WTC11 (cell line): Measurements from ENCODE around the gene TDRKH. TPM values are rescaled to one million over a fixed set of nuclear protein-coding genes. Genes with fewer than 3 reads are reported as not detected.

Experiments used
- ATAC-seq: fragments of 200-7000 bp; cut with Tn5 transposase; 2 replicates; pipeline ENCODE4 v1.10.0; 2021; ENCODE audit warnings: mild to moderate bottlenecking, moderate library complexity
- CTCF ChIA-PET: fragments of 300-600 bp; sonication (Branson Sonifier 250); formaldehyde crosslinking; loops from one replicate; lab custom pipeline; 2021; ENCODE audit warnings: antibody characterized with exemption; lab: Charles Lee
- POLR2A ChIA-PET: fragments of 350-600 bp; sonication (Branson Sonifier 250); formaldehyde crosslinking; loops from one replicate; lab custom pipeline; 2021; ENCODE audit warnings: antibody characterized with exemption; lab: Charles Lee
- DNase-seq: peaks from one replicate; pipeline ENCODE4 v3.0.0; 2021; ENCODE audit warnings: low spot score
- H3K27ac Mint-ChIP-seq: 2 replicates; pipeline ENCODE4 v1.8.0; 2021; ENCODE audit warnings: mixed read lengths
- H3K27me3 Mint-ChIP-seq: 2 replicates; pipeline ENCODE4 v1.8.0; 2021; ENCODE audit warnings: low read depth, mild to moderate bottlenecking, moderate library complexity, mixed read lengths
- H3K36me3 Mint-ChIP-seq: 2 replicates; pipeline ENCODE4 v1.8.0; 2021; ENCODE audit warnings: mixed read lengths
- H3K4me1 Mint-ChIP-seq: 2 replicates; pipeline ENCODE4 v1.8.0; 2022; ENCODE audit warnings: mixed read lengths
- H3K4me3 Mint-ChIP-seq: 2 replicates; pipeline ENCODE4 v1.8.0; 2021; ENCODE audit warnings: mild to moderate bottlenecking, moderate library complexity, mixed read lengths
- H3K9me3 Mint-ChIP-seq: 2 replicates; pipeline ENCODE4 v1.8.0; 2021; ENCODE audit warnings: mixed read lengths
- CBFB ChIP-seq: sonication (generic); formaldehyde crosslinking; IDR thresholded peaks from 2 replicates; pipeline ENCODE4 v1.8.1; 2022; ENCODE audit warnings: mild to moderate bottlenecking, low read depth, missing genetic modification reagents
- GTF2I ChIP-seq: fragments of 250-450 bp; sonication (Bioruptor Pico); conservative IDR thresholded peaks from 2 replicates; pipeline ENCODE4 v1.4.0; 2021; ENCODE audit warnings: mild to moderate bottlenecking
- HMGA2 ChIP-seq: fragments of 250-450 bp; sonication (Bioruptor Pico); IDR thresholded peaks from 2 replicates; pipeline ENCODE4 v1.4.0; 2021; ENCODE audit warnings: mild to moderate bottlenecking, moderate library complexity
- NFATC4 ChIP-seq: fragments of 250-450 bp; sonication (Bioruptor Pico); IDR thresholded peaks from 2 replicates; pipeline ENCODE4 v1.9.0; 2021; ENCODE audit warnings: mild to moderate bottlenecking
- SOX15 ChIP-seq: fragments of 250-450 bp; sonication (Bioruptor Pico); IDR thresholded peaks from 2 replicates; pipeline ENCODE4 v1.9.0; 2021; ENCODE audit warnings: mild to moderate bottlenecking
- ZBTB21 ChIP-seq: sonication (generic); formaldehyde crosslinking; IDR thresholded peaks from 2 replicates; pipeline ENCODE4 v1.8.1; 2023; ENCODE audit warnings: mild to moderate bottlenecking, missing genetic modification reagents, borderline replicate concordance
- ZNF121 ChIP-seq: sonication (generic); formaldehyde crosslinking; IDR thresholded peaks from 2 replicates; pipeline ENCODE4 v1.8.0; 2023; ENCODE audit warnings: missing genetic modification reagents
- ZNF219 ChIP-seq: sonication (generic); formaldehyde crosslinking; IDR thresholded peaks from 2 replicates; pipeline ENCODE4 v1.8.0; 2023; ENCODE audit warnings: missing genetic modification reagents, mild to moderate bottlenecking, borderline replicate concordance
- ZNF232 ChIP-seq: sonication (generic); formaldehyde crosslinking; IDR thresholded peaks from 2 replicates; pipeline ENCODE4 v1.8.0; 2022; ENCODE audit warnings: mild to moderate bottlenecking, missing genetic modification reagents
- ZNF263 ChIP-seq: sonication (generic); formaldehyde crosslinking; IDR thresholded peaks from 2 replicates; pipeline ENCODE4 v1.8.1; 2022; ENCODE audit warnings: low read depth, mild to moderate bottlenecking, moderate library complexity, missing genetic modification reagents
- ZNF416 ChIP-seq: fragments of 250-450 bp; sonication (Bioruptor Pico); IDR thresholded peaks from 2 replicates; pipeline ENCODE4 v1.9.0; 2021; ENCODE audit warnings: mild to moderate bottlenecking, inconsistent platforms
- total RNA-seq: library from RNA; stranded (reverse); gene quantifications from 3 replicates; pipeline ENCODE4 v1.2.3, GENCODE V29; 2021
- TF ChIP-seq, protein P1 (sequence below): sonication (generic); formaldehyde crosslinking; IDR thresholded peaks from 2 replicates; pipeline ENCODE4 v1.8.1; 2022; ENCODE audit warnings: low read depth, mild to moderate bottlenecking, moderate library complexity, missing genetic modification reagents, borderline replicate concordance
- TF ChIP-seq, protein P2 (sequence below): sonication (generic); formaldehyde crosslinking; IDR thresholded peaks from 2 replicates; pipeline ENCODE4 v1.8.1; 2022; ENCODE audit warnings: low read depth, missing genetic modification reagents, borderline replicate concordance
- TF ChIP-seq, protein P3 (sequence below): sonication (generic); formaldehyde crosslinking; IDR thresholded peaks from 2 replicates; pipeline ENCODE4 v1.8.1; 2022; ENCODE audit warnings: missing genetic modification reagents, borderline replicate concordance
- TF ChIP-seq, protein P4 (sequence below): sonication (generic); formaldehyde crosslinking; IDR thresholded peaks from 2 replicates; pipeline ENCODE4 v1.8.1; 2023; ENCODE audit warnings: mild to moderate bottlenecking, missing genetic modification reagents
- TF ChIP-seq, protein P5 (sequence below): sonication (generic); formaldehyde crosslinking; IDR thresholded peaks from 2 replicates; pipeline ENCODE4 v1.8.1; 2023; ENCODE audit warnings: mild to moderate bottlenecking, moderate library complexity, missing genetic modification reagents
- TF ChIP-seq, protein P6 (sequence below): sonication (generic); formaldehyde crosslinking; IDR thresholded peaks from 2 replicates; pipeline ENCODE4 v1.8.1; 2023; ENCODE audit warnings: mild to moderate bottlenecking, missing genetic modification reagents, moderate library complexity

Gene TDRKH
- total RNA-seq, 1 experiment from 2014 or later, result 21.8 TPM

DNA sequence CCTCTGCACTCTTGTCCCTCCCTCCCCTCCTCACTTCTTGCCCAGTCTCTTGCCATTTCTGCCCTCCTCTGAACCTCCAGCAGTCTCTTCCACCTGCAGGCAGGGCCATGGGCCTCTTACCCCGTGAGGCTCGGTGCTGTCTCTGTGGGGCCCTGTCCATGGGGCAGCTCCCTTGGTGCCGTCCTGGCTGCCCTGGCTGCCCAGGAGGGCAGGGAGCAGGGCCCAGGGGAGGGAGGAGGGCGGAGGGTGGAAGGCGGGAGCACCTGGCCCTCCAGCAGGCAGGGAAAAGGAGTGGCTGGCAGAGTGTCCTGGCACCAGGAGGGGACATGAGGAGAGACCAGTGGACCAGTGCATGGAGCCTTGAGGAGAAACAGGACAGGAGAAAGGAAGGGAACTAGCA lies 41.3 kb upstream of the TDRKH start, which contains the start of gene RORC:
Gene RORC (minus strand): TSS at position 198 of the 400 bp plus-strand sequence. CDS start 38 bp downstream, at position 160.
- Mint-ChIP-seq H3K36me3 (no peaks in the 10 kb centered on the region), H3K27ac (no peak within 1 kb of the TSS; the same call in 1 of the 2 replicates), H3K4me1 (peaks cover 38% of the 10 kb centered on the region), H3K4me3 (no peak within 1 kb of the TSS), H3K27me3 (peaks cover 8% of the 10 kb centered on the region), H3K9me3 (no peaks in the 10 kb centered on the region)
- POLR2A ChIA-PET, result no interaction called here
- CTCF ChIA-PET, result interaction anchor here (2.0 kb wide), 1 partner anchor 8 kb away, joined by 17 read pairs; the partner anchor contains the start of gene C2CD4D
- DNase-seq (no peak), ATAC-seq (no peak)
- TF ChIP-seq CBFB (no peak), GTF2I (no peak), ZNF416 (CRISPR knock-in tag) (no peak), ZNF263 (CRISPR knock-in tag) (0 out of 2 replicates have a peak, but pooled peaks have one; percentile 23)
- TF ChIP-seq, protein P1, sequence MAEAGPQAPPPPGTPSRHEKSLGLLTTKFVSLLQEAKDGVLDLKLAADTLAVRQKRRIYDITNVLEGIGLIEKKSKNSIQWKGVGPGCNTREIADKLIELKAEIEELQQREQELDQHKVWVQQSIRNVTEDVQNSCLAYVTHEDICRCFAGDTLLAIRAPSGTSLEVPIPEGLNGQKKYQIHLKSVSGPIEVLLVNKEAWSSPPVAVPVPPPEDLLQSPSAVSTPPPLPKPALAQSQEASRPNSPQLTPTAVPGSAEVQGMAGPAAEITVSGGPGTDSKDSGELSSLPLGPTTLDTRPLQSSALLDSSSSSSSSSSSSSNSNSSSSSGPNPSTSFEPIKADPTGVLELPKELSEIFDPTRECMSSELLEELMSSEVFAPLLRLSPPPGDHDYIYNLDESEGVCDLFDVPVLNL (CRISPR knock-in tag), result no peak
- TF ChIP-seq, protein P2, sequence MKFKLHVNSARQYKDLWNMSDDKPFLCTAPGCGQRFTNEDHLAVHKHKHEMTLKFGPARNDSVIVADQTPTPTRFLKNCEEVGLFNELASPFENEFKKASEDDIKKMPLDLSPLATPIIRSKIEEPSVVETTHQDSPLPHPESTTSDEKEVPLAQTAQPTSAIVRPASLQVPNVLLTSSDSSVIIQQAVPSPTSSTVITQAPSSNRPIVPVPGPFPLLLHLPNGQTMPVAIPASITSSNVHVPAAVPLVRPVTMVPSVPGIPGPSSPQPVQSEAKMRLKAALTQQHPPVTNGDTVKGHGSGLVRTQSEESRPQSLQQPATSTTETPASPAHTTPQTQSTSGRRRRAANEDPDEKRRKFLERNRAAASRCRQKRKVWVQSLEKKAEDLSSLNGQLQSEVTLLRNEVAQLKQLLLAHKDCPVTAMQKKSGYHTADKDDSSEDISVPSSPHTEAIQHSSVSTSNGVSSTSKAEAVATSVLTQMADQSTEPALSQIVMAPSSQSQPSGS (CRISPR knock-in tag), result no peak

DNA sequence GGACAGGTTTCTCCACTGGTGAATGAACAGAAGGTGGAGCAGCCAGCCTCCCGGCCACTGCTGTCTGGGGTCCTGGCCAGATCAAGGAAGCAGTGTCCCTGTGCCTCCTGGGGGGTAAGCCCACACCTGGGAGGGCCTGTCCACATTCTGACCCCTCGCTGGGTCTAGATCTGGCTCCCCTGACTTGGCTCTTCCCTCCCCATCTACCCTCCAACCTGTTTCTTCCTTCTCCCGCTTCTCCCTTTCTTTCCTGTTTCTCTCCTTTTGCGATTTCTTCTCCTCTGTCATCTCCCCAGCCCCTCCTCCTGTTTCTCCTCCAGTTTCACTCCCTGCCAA lies 40.9 kb upstream of the TDRKH start:
- peaks cover 38% of the 10 kb centered on the region for H3K4me1 Mint-ChIP-seq
- no peak for TF ChIP-seq ZBTB21 (CRISPR knock-in tag)
- H3K4me3 Mint-ChIP-seq, result no peak overlapping the region
- no peaks in the 10 kb centered on the region for H3K36me3 Mint-ChIP-seq
- H3K27ac Mint-ChIP-seq, result no peak overlapping the region
- no peak for ATAC-seq
- ChIA-PET POLR2A (no interaction called here), CTCF (interaction anchor here (0.6 to 2.0 kb wide), 8 partner anchors 9 to 190 kb away, joined by 3 to 17 read pairs (median 5); partner anchors contain the start of genes C2CD4D and TDRKH)
- H3K9me3 Mint-ChIP-seq, result no peaks in the 10 kb centered on the region
- DNase-seq, result no peak
- peaks cover 4% of the 10 kb centered on the region for H3K27me3 Mint-ChIP-seq

DNA sequence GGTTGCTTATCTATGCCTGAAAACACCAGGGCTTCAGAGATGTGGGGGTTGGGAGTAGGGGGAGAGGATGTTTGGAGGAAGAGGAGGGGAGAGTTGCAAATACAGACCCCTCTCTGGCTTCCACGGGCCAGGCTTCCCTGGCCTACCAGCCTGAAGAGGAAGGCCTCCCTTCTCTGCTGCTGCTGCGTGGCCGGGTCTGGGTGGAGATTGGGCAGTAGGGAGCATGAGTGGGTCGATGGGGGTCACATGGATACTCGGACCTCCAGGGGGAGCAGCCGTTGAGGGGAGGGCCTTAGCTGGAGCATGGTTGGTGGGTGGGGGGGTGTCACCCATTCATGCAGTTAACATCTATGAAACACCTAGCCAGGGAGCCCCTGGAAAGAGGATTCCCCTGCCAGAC lies 39.8 kb upstream of the TDRKH start:
- H3K27me3 Mint-ChIP-seq, result peaks cover 6% of the 10 kb centered on the region; the same call in 1 of the 2 replicates
- H3K4me1 Mint-ChIP-seq, result peaks cover 47% of the 10 kb centered on the region
- TF ChIP-seq, protein P3, sequence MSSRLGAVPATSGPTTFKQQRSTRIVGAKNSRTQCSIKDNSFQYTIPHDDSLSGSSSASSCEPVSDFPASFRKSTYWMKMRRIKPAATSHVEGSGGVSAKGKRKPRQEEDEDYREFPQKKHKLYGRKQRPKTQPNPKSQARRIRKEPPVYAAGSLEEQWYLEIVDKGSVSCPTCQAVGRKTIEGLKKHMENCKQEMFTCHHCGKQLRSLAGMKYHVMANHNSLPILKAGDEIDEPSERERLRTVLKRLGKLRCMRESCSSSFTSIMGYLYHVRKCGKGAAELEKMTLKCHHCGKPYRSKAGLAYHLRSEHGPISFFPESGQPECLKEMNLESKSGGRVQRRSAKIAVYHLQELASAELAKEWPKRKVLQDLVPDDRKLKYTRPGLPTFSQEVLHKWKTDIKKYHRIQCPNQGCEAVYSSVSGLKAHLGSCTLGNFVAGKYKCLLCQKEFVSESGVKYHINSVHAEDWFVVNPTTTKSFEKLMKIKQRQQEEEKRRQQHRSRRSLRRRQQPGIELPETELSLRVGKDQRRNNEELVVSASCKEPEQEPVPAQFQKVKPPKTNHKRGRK (CRISPR knock-in tag), result no peak
- TF ChIP-seq, protein P4, sequence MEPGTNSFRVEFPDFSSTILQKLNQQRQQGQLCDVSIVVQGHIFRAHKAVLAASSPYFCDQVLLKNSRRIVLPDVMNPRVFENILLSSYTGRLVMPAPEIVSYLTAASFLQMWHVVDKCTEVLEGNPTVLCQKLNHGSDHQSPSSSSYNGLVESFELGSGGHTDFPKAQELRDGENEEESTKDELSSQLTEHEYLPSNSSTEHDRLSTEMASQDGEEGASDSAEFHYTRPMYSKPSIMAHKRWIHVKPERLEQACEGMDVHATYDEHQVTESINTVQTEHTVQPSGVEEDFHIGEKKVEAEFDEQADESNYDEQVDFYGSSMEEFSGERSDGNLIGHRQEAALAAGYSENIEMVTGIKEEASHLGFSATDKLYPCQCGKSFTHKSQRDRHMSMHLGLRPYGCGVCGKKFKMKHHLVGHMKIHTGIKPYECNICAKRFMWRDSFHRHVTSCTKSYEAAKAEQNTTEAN (CRISPR knock-in tag), result no peak
- CTCF ChIA-PET, result interaction anchor here (0.5 to 2.0 kb wide), 11 partner anchors 9 to 139 kb away, joined by 3 to 17 read pairs (median 5); partner anchors contain the start of genes C2CD4D, CELF3, MRPL9 and TDRKH
- no peak for DNase-seq
- H3K27ac Mint-ChIP-seq, result no peak overlapping the region
- no peaks in the 10 kb centered on the region for H3K36me3 Mint-ChIP-seq
- H3K4me3 Mint-ChIP-seq, result no peak overlapping the region
- H3K9me3 Mint-ChIP-seq, result no peaks in the 10 kb centered on the region
- POLR2A ChIA-PET, result interaction anchor here (0.5 kb wide), 1 partner anchor 31 kb away, joined by 3 read pairs; no protein-coding TSS in a partner anchor
- ATAC-seq, result no peak

DNA sequence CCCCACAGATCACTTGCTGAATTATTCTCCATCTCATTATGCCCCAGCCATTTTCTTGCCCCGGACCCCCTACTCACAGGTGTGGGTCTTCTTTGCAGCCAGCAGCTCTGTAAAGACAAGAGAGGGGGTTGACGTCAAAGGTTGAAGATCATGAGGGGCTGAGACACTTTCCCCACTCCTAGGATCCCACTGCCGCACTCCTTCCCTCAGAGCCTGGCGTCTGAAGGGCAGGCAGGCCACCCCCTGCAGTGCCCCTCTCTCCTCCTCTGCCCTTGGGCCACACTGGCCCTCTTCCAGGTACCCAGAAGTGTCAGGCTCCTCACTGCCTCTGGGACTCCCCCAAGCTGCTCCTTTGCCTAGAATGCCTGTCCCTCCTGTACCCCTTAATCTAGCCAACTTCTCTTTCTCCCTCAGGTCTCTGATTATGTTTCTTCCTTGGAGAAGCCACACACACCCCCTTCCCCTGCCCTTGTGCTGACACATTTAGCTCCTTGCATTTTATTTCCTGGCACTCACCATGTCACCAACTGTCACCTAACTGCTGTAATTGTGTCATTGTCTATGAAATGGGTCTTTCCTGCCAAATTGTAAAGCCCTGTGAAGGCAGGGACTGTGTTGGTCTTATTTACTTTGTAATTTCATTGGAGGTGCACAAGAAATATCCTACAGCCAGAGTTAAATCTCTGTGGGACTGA lies 39.2 kb upstream of the TDRKH start:
- ATAC-seq, result no peak
- H3K27ac Mint-ChIP-seq, result peak overlapping the region; percentile 64
- ChIA-PET CTCF (interaction anchor here (0.8 to 2.0 kb wide), 4 partner anchors 10 to 113 kb away, joined by 3 to 17 read pairs (median 6); partner anchors contain the start of genes C2CD4D, CELF3 and TDRKH), POLR2A (no interaction called here)
- peak overlapping the region; percentile 47 for H3K4me3 Mint-ChIP-seq
- no peaks in the 10 kb centered on the region for H3K9me3 Mint-ChIP-seq
- no peaks in the 10 kb centered on the region for H3K36me3 Mint-ChIP-seq
- DNase-seq, result no peak
- peaks cover 47% of the 10 kb centered on the region for H3K4me1 Mint-ChIP-seq
- peaks cover 6% of the 10 kb centered on the region; the same call in 1 of the 2 replicates for H3K27me3 Mint-ChIP-seq
- no peak for TF ChIP-seq ZNF121 (CRISPR knock-in tag)
- TF ChIP-seq ZNF219 (CRISPR knock-in tag), result no peak
- TF ChIP-seq, protein P5, sequence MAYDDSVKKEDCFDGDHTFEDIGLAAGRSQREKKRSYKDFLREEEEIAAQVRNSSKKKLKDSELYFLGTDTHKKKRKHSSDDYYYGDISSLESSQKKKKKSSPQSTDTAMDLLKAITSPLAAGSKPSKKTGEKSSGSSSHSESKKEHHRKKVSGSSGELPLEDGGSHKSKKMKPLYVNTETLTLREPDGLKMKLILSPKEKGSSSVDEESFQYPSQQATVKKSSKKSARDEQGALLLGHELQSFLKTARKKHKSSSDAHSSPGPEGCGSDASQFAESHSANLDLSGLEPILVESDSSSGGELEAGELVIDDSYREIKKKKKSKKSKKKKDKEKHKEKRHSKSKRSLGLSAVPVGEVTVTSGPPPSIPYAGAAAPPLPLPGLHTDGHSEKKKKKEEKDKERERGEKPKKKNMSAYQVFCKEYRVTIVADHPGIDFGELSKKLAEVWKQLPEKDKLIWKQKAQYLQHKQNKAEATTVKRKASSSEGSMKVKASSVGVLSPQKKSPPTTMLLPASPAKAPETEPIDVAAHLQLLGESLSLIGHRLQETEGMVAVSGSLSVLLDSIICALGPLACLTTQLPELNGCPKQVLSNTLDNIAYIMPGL, result no peak
- TF ChIP-seq NFATC4 (CRISPR knock-in tag), result no peak
- TF ChIP-seq HMGA2 (CRISPR knock-in tag), result no peak
- TF ChIP-seq, protein P6, sequence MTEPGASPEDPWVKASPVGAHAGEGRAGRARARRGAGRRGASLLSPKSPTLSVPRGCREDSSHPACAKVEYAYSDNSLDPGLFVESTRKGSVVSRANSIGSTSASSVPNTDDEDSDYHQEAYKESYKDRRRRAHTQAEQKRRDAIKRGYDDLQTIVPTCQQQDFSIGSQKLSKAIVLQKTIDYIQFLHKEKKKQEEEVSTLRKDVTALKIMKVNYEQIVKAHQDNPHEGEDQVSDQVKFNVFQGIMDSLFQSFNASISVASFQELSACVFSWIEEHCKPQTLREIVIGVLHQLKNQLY (CRISPR knock-in tag), result no peak
- TF ChIP-seq SOX15, result no peak
- TF ChIP-seq ZNF232 (CRISPR knock-in tag), result no peak
